K562 (cell line): ENCODE results near the gene SPEM3. TPM values are rescaled to one million over a fixed set of nuclear protein-coding genes. Genes with fewer than 3 reads are reported as not detected.
A peak's percentile ranks its signal among the peaks of the same experiment; 100 is the strongest.

Experiments used
- ATAC-seq: fragments of 200-7000 bp; cut with Tn5 transposase; 3 replicates; pipeline ENCODE4 v1.9.1; 2020; ENCODE audit warnings: moderate library complexity
- BruUV-seq: library from RNA; stranded (reverse); fragments of 400-500 nt; replicated peaks from 2 replicates; lab custom pipeline; 2021; lab: Mats Ljungman, UMichigan
- CTCF ChIA-PET: fragments of 300-600 bp; formaldehyde crosslinking; extraction: SDS; loops from one replicate; lab custom pipeline; 2021; ENCODE audit warnings: low intra/inter-chr PET ratio; lab: Yijun Ruan, JAX
- POLR2A ChIA-PET: fragments of 300-600, 350-650 bp; sonication (Branson Sonifier 250); formaldehyde crosslinking; extraction: SDS; loops from one replicate; lab custom pipeline; 2021; ENCODE audit warnings: antibody characterized with exemption, inconsistent platforms; lab: Yijun Ruan, JAX
- DNase-seq, 4 experiments: peaks; one replicate each; pipeline versions ENCODE4 v3.0.0 to v3.0.0-alpha.2; 2011 to 2018; ENCODE audit warnings: low spot score in 3 of 4, mixed read lengths in 3 of 4; ENCODE audit errors: extremely low read depth in 1 of 4
- FAIRE-seq: peaks from 2 replicates; lab custom pipeline; 2011; peaks lifted over from hg19 to GRCh38; lab: Jason Lieb, UNC
- H2AFZ ChIP-seq: 2 replicates; pipeline ENCODE4 v1.6.0; 2011; ENCODE audit warnings: low read depth, low read length, control low read depth, inconsistent platforms
- H3K27ac ChIP-seq: fragments of 200-600 bp; 3 replicates; pipeline ENCODE4 v1.8.0; 2011; ENCODE audit warnings: low read depth, mild to moderate bottlenecking, control low read depth, inconsistent platforms, low read length, moderate library complexity, mixed read lengths; ENCODE audit errors: extremely low read depth
- H3K27me3 ChIP-seq, 2 experiments: fragments of 300-600 bp in 1 of 2; 2 replicates in 1 of 2; 3 replicates in 1 of 2; pipeline versions ENCODE4 v1.6.0 to v1.8.0; 2011; ENCODE audit warnings: inconsistent platforms in 2 of 2, low read length in 2 of 2, mild to moderate bottlenecking in 1 of 2, mixed read lengths in 1 of 2, moderate library complexity in 1 of 2; ENCODE audit not compliant: control insufficient read depth in 2 of 2, insufficient read depth in 2 of 2
- H3K36me3 ChIP-seq: fragments of 300-600 bp; 3 replicates; pipeline ENCODE4 v1.8.0; 2011; ENCODE audit warnings: mild to moderate bottlenecking, low read length, inconsistent platforms; ENCODE audit not compliant: control insufficient read depth, insufficient read depth
- H3K4me1 ChIP-seq, 2 experiments: fragments of 200-600 bp in 1 of 2; replicated peaks in 1 of 2; 2 replicates in 1 of 2; 3 replicates in 1 of 2; pipeline versions ENCODE4 v1.5.1 to v1.8.0; 2011; ENCODE audit warnings: inconsistent platforms in 2 of 2, low read length in 2 of 2, mild to moderate bottlenecking in 1 of 2, mixed read lengths in 1 of 2, moderate library complexity in 1 of 2; ENCODE audit not compliant: control insufficient read depth in 2 of 2, insufficient read depth in 2 of 2
- H3K4me2 ChIP-seq: 2 replicates; pipeline ENCODE4 v1.6.1; 2011; ENCODE audit warnings: low read length, control low read depth, inconsistent platforms, mixed read lengths; ENCODE audit not compliant: insufficient read depth
- H3K4me3 ChIP-seq: fragments of 200-600 bp; sonication (generic), shearing (Covaris generic); 2 replicates; pipeline ENCODE4 v1.5.1; 2016; ENCODE audit warnings: control low read depth, inconsistent platforms
- H3K79me2 ChIP-seq: fragments of 200-600 bp; 3 replicates; pipeline ENCODE4 v1.8.0; 2011; ENCODE audit warnings: low read length, inconsistent platforms; ENCODE audit not compliant: control insufficient read depth, insufficient read depth
- H3K9ac ChIP-seq, 2 experiments: 2 replicates each; pipeline versions ENCODE4 v1.6.0 to v1.6.1; 2011; ENCODE audit warnings: low read depth in 2 of 2, low read length in 2 of 2, control low read depth in 1 of 2, inconsistent platforms in 1 of 2, mild to moderate bottlenecking in 1 of 2, mixed read lengths in 1 of 2; ENCODE audit not compliant: insufficient read depth in 1 of 2
- H3K9me1 ChIP-seq: one replicate; pipeline ENCODE4 v1.6.0; 2011; ENCODE audit warnings: inconsistent platforms, mild to moderate bottlenecking, low read length, moderate library complexity; ENCODE audit not compliant: control insufficient read depth, insufficient read depth
- H3K9me3 ChIP-seq: replicated peaks from 2 replicates; pipeline ENCODE4 v1.5.1; 2011; ENCODE audit warnings: low read depth, low read length, inconsistent platforms; ENCODE audit not compliant: control insufficient read depth, insufficient read depth
- H4K20me1 ChIP-seq: replicated peaks from 2 replicates; pipeline ENCODE4 v1.6.1; 2011; ENCODE audit warnings: low read length, inconsistent platforms, mixed read lengths; ENCODE audit not compliant: control insufficient read depth, insufficient read depth
- AFF1 ChIP-seq, 2 experiments: fragments of 450-650 bp; IDR thresholded peaks; 2 replicates each; pipeline ENCODE4 v1.6.1; 2018; ENCODE audit warnings: mild to moderate bottlenecking in 2 of 2, low read depth in 1 of 2; ENCODE audit not compliant: partially characterized antibody in 2 of 2
- ARID1B ChIP-seq: fragments of 450-650 bp; IDR thresholded peaks from 2 replicates; pipeline ENCODE4 v1.6.1; 2016; ENCODE audit warnings: antibody characterized with exemption, mild to moderate bottlenecking, inconsistent platforms
- CAMTA2 ChIP-seq: fragments of 250-450 bp; sonication (Bioruptor Pico); conservative IDR thresholded peaks from 2 replicates; pipeline ENCODE4 v1.5.1; 2022
- CHD4 ChIP-seq: fragments of 200-600 bp; sonication (generic); IDR thresholded peaks from 3 replicates; pipeline ENCODE4 v1.6.1; 2012; ENCODE audit warnings: low read depth, mild to moderate bottlenecking, mixed read lengths, low read length, inconsistent platforms; ENCODE audit not compliant: insufficient read depth, insufficient replicate concordance, poor library complexity, severe bottlenecking
- CREB3 ChIP-seq: fragments of 450-650 bp; conservative IDR thresholded peaks from 2 replicates; pipeline ENCODE4 v1.6.1; 2016; ENCODE audit warnings: missing genetic modification characterization, low read depth, mild to moderate bottlenecking, missing compliant biosample characterization, moderate library complexity
- CREM ChIP-seq: IDR thresholded peaks from 2 replicates; pipeline ENCODE4 v1.6.1; 2014; ENCODE audit warnings: antibody characterized with exemption, low read depth
- EP400 ChIP-seq: fragments of 450-650 bp; IDR thresholded peaks from 2 replicates; pipeline ENCODE4 v1.6.1; 2017; ENCODE audit warnings: antibody characterized with exemption, mild to moderate bottlenecking, moderate library complexity
- ERF ChIP-seq: fragments of 450-650 bp; formaldehyde crosslinking; IDR thresholded peaks from 2 replicates; pipeline ENCODE4 v1.4.0; 2020; ENCODE audit warnings: mild to moderate bottlenecking, mixed read lengths
- FOSL1 ChIP-seq: fragments of 200-800 bp; sonication (Bioruptor generic); conservative IDR thresholded peaks from 2 replicates; pipeline ENCODE4 v1.6.1; 2016; ENCODE audit warnings: missing genetic modification characterization, missing compliant biosample characterization
- LARP7 ChIP-seq: fragments of 450-650 bp; IDR thresholded peaks from 2 replicates; pipeline ENCODE4 v1.6.1; 2016
- MECOM ChIP-seq: fragments of 250-450 bp; sonication (Bioruptor Pico); IDR thresholded peaks from 2 replicates; pipeline ENCODE4 v1.8.0; 2022; ENCODE audit warnings: inconsistent platforms
- NFIC ChIP-seq: fragments of 450-650 bp; IDR thresholded peaks from 2 replicates; pipeline ENCODE4 v1.6.1; 2017; ENCODE audit warnings: mild to moderate bottlenecking, inconsistent platforms
- SMARCA5 ChIP-seq: fragments of 450-650 bp; IDR thresholded peaks from 2 replicates; pipeline ENCODE4 v1.6.1; 2016
- ZBED1 ChIP-seq: IDR thresholded peaks from 2 replicates; pipeline ENCODE4 v1.6.1; 2014
- ZNF263 ChIP-seq: sonication (generic); formaldehyde crosslinking; IDR thresholded peaks from 2 replicates; pipeline ENCODE4 v1.8.0; 2022; ENCODE audit warnings: mild to moderate bottlenecking, missing genetic modification reagents, borderline replicate concordance
- ZSCAN29 ChIP-seq: fragments of 450-650 bp; IDR thresholded peaks from 2 replicates; pipeline ENCODE4 v1.6.1; 2017
- WGBS: fragments of 100-300 bp; shearing (Covaris generic); methylation state at CpG from one replicate; pipeline ENCODE4 v1.1.6; 2016; ENCODE audit warnings: low coverage, mixed read lengths; ENCODE audit not compliant: insufficient coverage; ENCODE audit errors: missing lambda C conversion rate; 5-methylcytosine and 5-hydroxymethylcytosine counted together
- in situ Hi-C: fragments of 300-500 bp; cut with MboI; formaldehyde crosslinking; loops from 4 replicates; pipeline ENCODE4 v1.15.0; 2018; ENCODE audit warnings: inconsistent platforms, mixed read lengths
- intact Hi-C: fragments of 100-400 bp; cut with micrococcal nuclease; formaldehyde crosslinking; loops from 2 replicates; pipeline ENCODE4 v1.14.2; 2022
- polyA plus RNA-seq, 8 experiments: library from polyadenylated mRNA; depleted of rRNA in 4 of 8; stranded (reverse) in 5 of 8; unstranded in 3 of 8; fragments of >200 nt; fragmentation: Nextera tagmentation in 2 of 8; fragmentation: Illumina TruSeq in 1 of 8; extraction: Ambion mirVana in 2 of 8; extraction: Trizol in 1 of 8; gene quantifications; 2 replicates each; pipeline versions ENCODE4 v1.2.1 to v1.2.3, GENCODE V29; 2011 to 2014; ENCODE audit warnings: inconsistent platforms in 1 of 8, missing spikeins in 1 of 8
- total RNA-seq, 7 experiments: library from RNA; depleted of rRNA in 6 of 7; stranded (reverse); fragments of >200 nt in 6 of 7; fragmentation: Illumina TruSeq in 2 of 7; extraction: Trizol in 2 of 7; gene quantifications; 2 replicates each; pipeline versions ENCODE4 v1.2.1 to v1.2.3, GENCODE V29; 2011 to 2021; ENCODE audit warnings: low replicate concordance in 1 of 7
- TF ChIP-seq, protein P1 (sequence below): fragments of 450-650 bp; IDR thresholded peaks from 2 replicates; pipeline ENCODE4 v1.6.1; 2016; ENCODE audit warnings: missing biosample characterization, missing genetic modification characterization

Gene SPEM3
- total and polyA plus RNA-seq, 9 of the 15 experiments (the other 6 are each of a cell fraction or from before 2014, with no cell fraction given), result not detected

- Histone ChIP-seq H3K36me3 (no peaks in the 10 kb centered on the region), H3K27me3 (no peaks in the 10 kb centered on the region), H3K9me3 (no peaks in the 10 kb centered on the region), H4K20me1 (no peaks in the 10 kb centered on the region), H3K4me3 (peak overlapping the region; percentile 64), H3K9me1 (no peaks in the 10 kb centered on the region), H3K9ac (peak overlapping the region; percentile 64 to 90), H3K79me2 (peaks cover 7% of the 10 kb centered on the region; the same call in 2 of the 3 replicates), H3K27ac (peak overlapping the region; percentile 75), H2AFZ (peak overlapping the region; percentile 92), H3K4me1 (peaks cover 15 to 59% of the 10 kb centered on the region in 2 experiments; a peak in 4 of 5 replicates), H3K4me2 (peak overlapping the region; percentile 90)
- intact Hi-C loops, result loop anchor here (5.0 kb wide), 2 partner anchors 34 to 46 kb away; partner anchors contain the start of genes POLR2A, SLC35G6 and TMEM256
- CTCF ChIA-PET, result no interaction called here
- BruUV-seq, result TSS peak; percentile 82
- ATAC-seq (peak; percentile 72), FAIRE-seq (peak; percentile 32), DNase-seq (peak; percentile 47 to 69 (median 54))
- WGBS, result 22% methylated on average over 19 of the region's 49 CpGs
- in situ Hi-C loops, result no loop called here
- POLR2A ChIA-PET, result interaction anchor here (0.5 to 4.2 kb wide), 10 partner anchors 8 to 556 kb away, joined by 3 to 21 read pairs (median 4); partner anchors contain the start of genes POLR2A, SPEM2 and TP53
- no peak for TF ChIP-seq LARP7
- no peak for TF ChIP-seq ZNF263
- no peak for TF ChIP-seq ZBED1
- TF ChIP-seq ERF (CRISPR knock-in tag), result no peak
- TF ChIP-seq CAMTA2, result no peak
- no peak for TF ChIP-seq CREB3 (tag)
- no peak for TF ChIP-seq NFIC
- TF ChIP-seq FOSL1 (tag), result no peak
- TF ChIP-seq SMARCA5, result no peak
- TF ChIP-seq, protein P1, sequence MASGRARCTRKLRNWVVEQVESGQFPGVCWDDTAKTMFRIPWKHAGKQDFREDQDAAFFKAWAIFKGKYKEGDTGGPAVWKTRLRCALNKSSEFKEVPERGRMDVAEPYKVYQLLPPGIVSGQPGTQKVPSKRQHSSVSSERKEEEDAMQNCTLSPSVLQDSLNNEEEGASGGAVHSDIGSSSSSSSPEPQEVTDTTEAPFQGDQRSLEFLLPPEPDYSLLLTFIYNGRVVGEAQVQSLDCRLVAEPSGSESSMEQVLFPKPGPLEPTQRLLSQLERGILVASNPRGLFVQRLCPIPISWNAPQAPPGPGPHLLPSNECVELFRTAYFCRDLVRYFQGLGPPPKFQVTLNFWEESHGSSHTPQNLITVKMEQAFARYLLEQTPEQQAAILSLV, result no peak
- TF ChIP-seq ARID1B, result no peak; the same call in 1 of the 2 replicates
- TF ChIP-seq MECOM, result no peak
- TF ChIP-seq CHD4, result no peak
- peak; percentile 17; the same call in 1 of the 2 replicates for TF ChIP-seq CREM
- TF ChIP-seq EP400, result peak; percentile 83
- TF ChIP-seq ZSCAN29, result no peak
- TF ChIP-seq AFF1 (IDR thresholded peaks at IDR 0.05; ENCODE audit: low read depth in 1 of 2, partially characterized antibody in 2 of 2), result no peak
Observed at GRCh38 chr17:7435676-7436555, 7.3 kb downstream of the SPEM3 start.
